ENCODE measurements around the gene RFK.
A peak's percentile ranks its signal among the peaks of the same experiment; 100 is the strongest.

Gene RFK

GRCh38 chr9:76353280-76353679 is 40.9 kb downstream of the RFK start:
- peak; percentile 37 for DNase-seq (ENCODE audit: low read depth, low spot score)
- H3K4me3 ChIP-seq (ENCODE audit: low read depth, low read length) = no peak overlapping the region
- in situ Hi-C loops (cut with HindIII; ENCODE audit: low sequenced_read_pairs) = no loop called here
- TF ChIP-seq CTCF (IDR thresholded peaks at IDR 0.05; ENCODE audit: low read depth, low read length) = no peak

DNA sequence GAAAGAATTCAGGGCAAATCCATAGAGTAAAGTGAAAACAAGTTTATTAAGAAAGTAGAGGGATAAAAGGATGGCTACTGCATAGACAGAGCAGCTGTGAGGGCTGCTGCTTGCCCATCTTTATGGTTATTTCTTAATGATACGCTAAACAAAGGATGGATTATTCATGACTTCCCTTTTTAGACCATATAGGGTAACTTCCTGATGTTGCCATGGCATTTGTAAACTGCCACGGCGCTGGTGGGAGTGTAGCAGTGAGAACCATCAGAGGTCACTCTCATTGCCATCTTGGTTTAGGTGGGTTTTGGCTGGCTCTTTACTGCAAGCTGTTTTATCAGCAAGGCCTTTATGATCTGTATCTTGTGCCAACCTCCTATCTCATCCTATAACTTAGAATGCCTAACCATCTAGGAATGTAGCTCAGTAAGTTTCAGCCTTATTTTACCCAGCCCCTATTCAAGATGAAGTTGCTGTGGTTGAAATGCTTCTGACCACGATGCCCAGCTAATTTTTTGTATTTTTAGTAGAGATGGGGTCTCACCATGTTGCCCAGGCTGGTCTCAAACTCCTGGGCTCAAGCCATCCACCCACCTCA is 42.1 kb downstream of the RFK start:
- no peak for DNase-seq (ENCODE audit: low read depth, low spot score)
- in situ Hi-C loops (cut with HindIII; ENCODE audit: low sequenced_read_pairs) = no loop called here
- H3K4me3 ChIP-seq (ENCODE audit: low read depth, low read length) = no peak overlapping the region
- TF ChIP-seq CTCF (IDR thresholded peaks at IDR 0.05; ENCODE audit: low read depth, low read length) = no peak

GRCh38 chr9:76351006-76351405 is 43.2 kb downstream of the RFK start:
- H3K4me3 ChIP-seq (ENCODE audit: low read depth, low read length) = no peak overlapping the region
- no peak for DNase-seq (ENCODE audit: low read depth, low spot score)
- no peak for TF ChIP-seq CTCF (IDR thresholded peaks at IDR 0.05; ENCODE audit: low read depth, low read length)
- in situ Hi-C loops (cut with HindIII; ENCODE audit: low sequenced_read_pairs) = no loop called here

GRCh38 chr9:76349865-76350264 is 44.4 kb downstream of the RFK start:
- in situ Hi-C loops (cut with HindIII; ENCODE audit: low sequenced_read_pairs) = no loop called here
- TF ChIP-seq CTCF (IDR thresholded peaks at IDR 0.05; ENCODE audit: low read depth, low read length) = no peak
- DNase-seq (ENCODE audit: low read depth, low spot score) = no peak
- no peak overlapping the region for H3K4me3 ChIP-seq (ENCODE audit: low read depth, low read length)

GRCh38 chr9:76342858-76343257 is 51.4 kb downstream of the RFK start:
- in situ Hi-C loops (cut with HindIII; ENCODE audit: low sequenced_read_pairs) = no loop called here
- no peak for TF ChIP-seq CTCF (IDR thresholded peaks at IDR 0.05; ENCODE audit: low read depth, low read length)
- no peak for DNase-seq (ENCODE audit: low read depth, low spot score)
- H3K4me3 ChIP-seq (ENCODE audit: low read depth, low read length) = no peak overlapping the region

DNA sequence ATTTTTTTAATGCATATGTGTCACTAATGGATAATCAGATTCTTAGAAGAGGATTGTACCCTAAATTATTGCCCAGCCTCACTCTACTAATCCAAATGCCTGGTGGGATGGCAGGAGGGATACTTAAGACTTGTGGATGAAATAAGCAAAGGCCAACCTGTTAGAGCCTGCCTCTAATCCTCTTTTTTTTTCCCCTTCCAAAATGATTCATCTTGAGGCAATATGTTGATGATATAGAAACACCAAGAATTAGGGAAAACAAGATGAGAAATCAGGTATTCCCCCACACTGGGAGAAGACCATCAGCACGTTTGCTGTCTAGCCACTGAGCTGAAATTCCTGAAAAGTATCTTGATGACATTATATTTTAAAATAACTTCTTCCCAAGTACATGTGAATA is 52.0 kb downstream of the RFK start:
- in situ Hi-C loops (cut with HindIII; ENCODE audit: low sequenced_read_pairs) = no loop called here
- no peak for TF ChIP-seq CTCF (IDR thresholded peaks at IDR 0.05; ENCODE audit: low read depth, low read length)
- no peak overlapping the region for H3K4me3 ChIP-seq (ENCODE audit: low read depth, low read length)

GRCh38 chr9:76341616-76342015 is 52.6 kb downstream of the RFK start:
- DNase-seq (ENCODE audit: low read depth, low spot score) = no peak
- H3K4me3 ChIP-seq (ENCODE audit: low read depth, low read length) = no peak overlapping the region
- TF ChIP-seq CTCF (IDR thresholded peaks at IDR 0.05; ENCODE audit: low read depth, low read length) = no peak
- in situ Hi-C loops (cut with HindIII; ENCODE audit: low sequenced_read_pairs) = no loop called here

More for the DNA sequence above, 52.0 kb downstream of the RFK start:
- no peak for DNase-seq (ENCODE audit: low read depth, low spot score)

Data from astrocyte of the spinal cord (primary cell).